AG04450 (cell line): Measurements from ENCODE around the gene VAT1L. TPM values are rescaled to one million over a fixed set of nuclear protein-coding genes. Genes with fewer than 3 reads are reported as not detected.

Source experiments
- CTCF ChIA-PET: fragments of 300-600, 350-600 bp; formaldehyde crosslinking; extraction: SDS; loops from one replicate; lab custom pipeline; 2022; ENCODE audit warnings: antibody characterized with exemption, inconsistent platforms; lab: Charles Lee
- POLR2A ChIA-PET: fragments of 350-600 bp; formaldehyde crosslinking; extraction: SDS; loops from one replicate; lab custom pipeline; 2021; ENCODE audit warnings: antibody characterized with exemption, inconsistent platforms; lab: Yijun Ruan, JAX
- DNase-seq: peaks from one replicate; pipeline ENCODE4 v3.0.0-alpha.2; 2011; ENCODE audit warnings: low read depth, low spot score
- H3K27ac ChIP-seq: one replicate; pipeline ENCODE4 v1.5.1; 2012; ENCODE audit warnings: low read depth, low read length, control low read depth
- H3K27me3 ChIP-seq: one replicate; pipeline ENCODE4 v1.6.0; 2012; ENCODE audit warnings: low read length; ENCODE audit not compliant: control insufficient read depth, insufficient read depth
- H3K4me3 ChIP-seq: 2 replicates; pipeline ENCODE4 v1.5.1; 2011; ENCODE audit warnings: mild to moderate bottlenecking, low read depth, low read length, control low read depth
- H3K9me3 ChIP-seq: 2 replicates; pipeline ENCODE4 v1.5.1; 2012; ENCODE audit warnings: low read length; ENCODE audit not compliant: control insufficient read depth, insufficient read depth
- CTCF ChIP-seq: IDR thresholded peaks from 2 replicates; pipeline ENCODE4 v1.5.1; 2011; ENCODE audit warnings: low read depth, low read length, control low read depth, inconsistent platforms
- polyA plus RNA-seq: library from polyadenylated mRNA; depleted of rRNA; stranded (reverse); fragments of >200 nt; gene quantifications from 2 replicates; pipeline ENCODE4 v1.2.3, GENCODE V29; 2011

VAT1L gene
- polyA plus RNA-seq, 1 experiment, result 128 TPM

GRCh38 chr16:77931058-77931457 is 142.7 kb downstream of the VAT1L start:
- ChIA-PET CTCF (no interaction called here), POLR2A (no interaction called here)
- Histone ChIP-seq H3K4me3 (no peak overlapping the region), H3K9me3 (no peaks in the 10 kb centered on the region), H3K27me3 (no peaks in the 10 kb centered on the region), H3K27ac (no peak overlapping the region)
- no peak for DNase-seq
- TF ChIP-seq CTCF, result no peak

- POLR2A ChIA-PET, result no interaction called here
- H3K27me3 ChIP-seq, result no peaks in the 10 kb centered on the region
- no peak overlapping the region for H3K4me3 ChIP-seq
- CTCF ChIA-PET, result no interaction called here
- no peak for TF ChIP-seq CTCF
- H3K27ac ChIP-seq, result no peak overlapping the region
- H3K9me3 ChIP-seq, result no peaks in the 10 kb centered on the region
- no peak for DNase-seq
Observed at GRCh38 chr16:77937473-77938149, 149.2 kb downstream of the VAT1L start.

GRCh38 chr16:77938913-77939312 is 150.5 kb downstream of the VAT1L start:
- ChIA-PET POLR2A (no interaction called here), CTCF (no interaction called here)
- Histone ChIP-seq H3K4me3 (no peak overlapping the region), H3K27me3 (no peaks in the 10 kb centered on the region), H3K9me3 (no peaks in the 10 kb centered on the region), H3K27ac (no peak overlapping the region)
- no peak for DNase-seq
- no peak for TF ChIP-seq CTCF

- DNase-seq, result no peak
Observed at GRCh38 chr16:77939968-77940367, 151.6 kb downstream of the VAT1L start.

More at GRCh38 chr16:77939968-77940367, 151.6 kb downstream of the VAT1L start:
- Histone ChIP-seq H3K4me3 (no peak overlapping the region), H3K27me3 (no peaks in the 10 kb centered on the region), H3K27ac (no peak overlapping the region), H3K9me3 (no peaks in the 10 kb centered on the region)
- POLR2A ChIA-PET, result no interaction called here
- CTCF ChIA-PET, result interaction anchor here (1.3 to 1.4 kb wide), 2 partner anchors 11 to 264 kb away, joined by 4 to 5 read pairs; no protein-coding TSS in a partner anchor
- no peak for TF ChIP-seq CTCF
